K562 (cell line): Measurements from ENCODE around the gene PHEX. TPM values are rescaled to one million over a fixed set of nuclear protein-coding genes. Genes with fewer than 3 reads are reported as not detected.

ENCODE experiments used
- ATAC-seq: fragments of 200-7000 bp; cut with Tn5 transposase; 3 replicates; pipeline ENCODE4 v1.9.1; 2020; ENCODE audit warnings: moderate library complexity
- BruUV-seq: library from RNA; stranded (reverse); fragments of 400-500 nt; replicated peaks from 2 replicates; lab custom pipeline; 2021; lab: Mats Ljungman, UMichigan
- CTCF ChIA-PET: fragments of 300-600 bp; formaldehyde crosslinking; extraction: SDS; loops from one replicate; lab custom pipeline; 2021; ENCODE audit warnings: low intra/inter-chr PET ratio; lab: Yijun Ruan, JAX
- POLR2A ChIA-PET: fragments of 300-600, 350-650 bp; sonication (Branson Sonifier 250); formaldehyde crosslinking; extraction: SDS; loops from one replicate; lab custom pipeline; 2021; ENCODE audit warnings: antibody characterized with exemption, inconsistent platforms; lab: Yijun Ruan, JAX
- DNase-seq, 4 experiments: peaks; one replicate each; pipeline versions ENCODE4 v3.0.0 to v3.0.0-alpha.2; 2011 to 2018; ENCODE audit warnings: low spot score in 3 of 4, mixed read lengths in 3 of 4; ENCODE audit errors: extremely low read depth in 1 of 4
- FAIRE-seq: peaks from 2 replicates; lab custom pipeline; 2011; peaks lifted over from hg19 to GRCh38; lab: Jason Lieb, UNC
- H2AFZ ChIP-seq: 2 replicates; pipeline ENCODE4 v1.6.0; 2011; ENCODE audit warnings: low read depth, low read length, control low read depth, inconsistent platforms
- H3K27ac ChIP-seq: fragments of 200-600 bp; 3 replicates; pipeline ENCODE4 v1.8.0; 2011; ENCODE audit warnings: low read depth, mild to moderate bottlenecking, control low read depth, inconsistent platforms, low read length, moderate library complexity, mixed read lengths; ENCODE audit errors: extremely low read depth
- H3K27me3 ChIP-seq, 2 experiments: fragments of 300-600 bp in 1 of 2; 2 replicates in 1 of 2; 3 replicates in 1 of 2; pipeline versions ENCODE4 v1.6.0 to v1.8.0; 2011; ENCODE audit warnings: inconsistent platforms in 2 of 2, low read length in 2 of 2, mild to moderate bottlenecking in 1 of 2, mixed read lengths in 1 of 2, moderate library complexity in 1 of 2; ENCODE audit not compliant: control insufficient read depth in 2 of 2, insufficient read depth in 2 of 2
- H3K36me3 ChIP-seq: fragments of 300-600 bp; 3 replicates; pipeline ENCODE4 v1.8.0; 2011; ENCODE audit warnings: mild to moderate bottlenecking, low read length, inconsistent platforms; ENCODE audit not compliant: control insufficient read depth, insufficient read depth
- H3K4me1 ChIP-seq, 2 experiments: fragments of 200-600 bp in 1 of 2; replicated peaks in 1 of 2; 2 replicates in 1 of 2; 3 replicates in 1 of 2; pipeline versions ENCODE4 v1.5.1 to v1.8.0; 2011; ENCODE audit warnings: inconsistent platforms in 2 of 2, low read length in 2 of 2, mild to moderate bottlenecking in 1 of 2, mixed read lengths in 1 of 2, moderate library complexity in 1 of 2; ENCODE audit not compliant: control insufficient read depth in 2 of 2, insufficient read depth in 2 of 2
- H3K4me2 ChIP-seq: 2 replicates; pipeline ENCODE4 v1.6.1; 2011; ENCODE audit warnings: low read length, control low read depth, inconsistent platforms, mixed read lengths; ENCODE audit not compliant: insufficient read depth
- H3K4me3 ChIP-seq: fragments of 200-600 bp; sonication (generic), shearing (Covaris generic); 2 replicates; pipeline ENCODE4 v1.5.1; 2016; ENCODE audit warnings: control low read depth, inconsistent platforms
- H3K79me2 ChIP-seq: fragments of 200-600 bp; 3 replicates; pipeline ENCODE4 v1.8.0; 2011; ENCODE audit warnings: low read length, inconsistent platforms; ENCODE audit not compliant: control insufficient read depth, insufficient read depth
- H3K9ac ChIP-seq, 2 experiments: 2 replicates each; pipeline versions ENCODE4 v1.6.0 to v1.6.1; 2011; ENCODE audit warnings: low read depth in 2 of 2, low read length in 2 of 2, control low read depth in 1 of 2, inconsistent platforms in 1 of 2, mild to moderate bottlenecking in 1 of 2, mixed read lengths in 1 of 2; ENCODE audit not compliant: insufficient read depth in 1 of 2
- H3K9me1 ChIP-seq: one replicate; pipeline ENCODE4 v1.6.0; 2011; ENCODE audit warnings: inconsistent platforms, mild to moderate bottlenecking, low read length, moderate library complexity; ENCODE audit not compliant: control insufficient read depth, insufficient read depth
- H3K9me3 ChIP-seq: replicated peaks from 2 replicates; pipeline ENCODE4 v1.5.1; 2011; ENCODE audit warnings: low read depth, low read length, inconsistent platforms; ENCODE audit not compliant: control insufficient read depth, insufficient read depth
- H4K20me1 ChIP-seq: replicated peaks from 2 replicates; pipeline ENCODE4 v1.6.1; 2011; ENCODE audit warnings: low read length, inconsistent platforms, mixed read lengths; ENCODE audit not compliant: control insufficient read depth, insufficient read depth
- ATF7 ChIP-seq: fragments of 450-650 bp; IDR thresholded peaks from 2 replicates; pipeline ENCODE4 v1.7.1; 2014; ENCODE audit warnings: mild to moderate bottlenecking, moderate library complexity
- CHD4 ChIP-seq: fragments of 200-600 bp; sonication (generic); IDR thresholded peaks from 3 replicates; pipeline ENCODE4 v1.6.1; 2012; ENCODE audit warnings: low read depth, mild to moderate bottlenecking, mixed read lengths, low read length, inconsistent platforms; ENCODE audit not compliant: insufficient read depth, insufficient replicate concordance, poor library complexity, severe bottlenecking
- FOXM1 ChIP-seq, 2 experiments: fragments of 450-650 bp in 1 of 2; sonication (generic) in 1 of 2; formaldehyde crosslinking in 1 of 2; IDR thresholded peaks; 2 replicates each; pipeline versions ENCODE4 v1.6.1 to v1.9.0; 2017 to 2022; ENCODE audit warnings: low read depth in 2 of 2, mild to moderate bottlenecking in 2 of 2, missing genetic modification reagents in 1 of 2, moderate library complexity in 1 of 2
- HCFC1 ChIP-seq: IDR thresholded peaks from 2 replicates; pipeline ENCODE4 v1.6.1; 2012; ENCODE audit warnings: low read depth, low read length, improper control_type of control experiment
- JUN ChIP-seq, 2 experiments: sonication (generic) in 1 of 2; formaldehyde crosslinking in 1 of 2; IDR thresholded peaks; 2 replicates each; pipeline versions ENCODE4 v1.6.1 to v1.8.0; 2012 to 2022; ENCODE audit warnings: borderline replicate concordance in 2 of 2, mild to moderate bottlenecking in 2 of 2, improper control_type of control experiment in 1 of 2, low read depth in 1 of 2, low read length in 1 of 2, missing genetic modification reagents in 1 of 2
- MAFG ChIP-seq: fragments of 450-650 bp; conservative IDR thresholded peaks from 2 replicates; pipeline ENCODE4 v1.6.1; 2016; ENCODE audit warnings: missing genetic modification characterization, missing compliant biosample characterization
- MEIS2 ChIP-seq: fragments of 450-650 bp; IDR thresholded peaks from 2 replicates; pipeline ENCODE4 v1.6.1; 2014; ENCODE audit warnings: mild to moderate bottlenecking; ENCODE audit not compliant: partially characterized antibody
- NBN ChIP-seq: fragments of 450-650 bp; IDR thresholded peaks from 2 replicates; pipeline ENCODE4 v1.6.1; 2016; ENCODE audit warnings: low read depth, mild to moderate bottlenecking
- NELFE ChIP-seq: IDR thresholded peaks from 2 replicates; pipeline ENCODE4 v1.6.1; 2011; ENCODE audit warnings: mild to moderate bottlenecking; ENCODE audit not compliant: insufficient read depth, insufficient read length
- PHF21A ChIP-seq: fragments of 450-650 bp; IDR thresholded peaks from 2 replicates; pipeline ENCODE4 v1.6.1; 2017; ENCODE audit warnings: low read depth, borderline replicate concordance
- RBM25 ChIP-seq: fragments of 200-400 bp; formaldehyde crosslinking; IDR thresholded peaks from 2 replicates; pipeline ENCODE4 v1.6.1; 2018; ENCODE audit warnings: low read length, low read depth, moderate library complexity; ENCODE audit not compliant: severe bottlenecking
- TAF15 ChIP-seq: fragments of 200-400 bp; formaldehyde crosslinking; IDR thresholded peaks from 2 replicates; pipeline ENCODE4 v1.6.1; 2017; ENCODE audit warnings: mild to moderate bottlenecking, low read depth, low read length, moderate library complexity
- ZBED1 ChIP-seq: IDR thresholded peaks from 2 replicates; pipeline ENCODE4 v1.6.1; 2014
- ZNF696 ChIP-seq: fragments of 250-450 bp; sonication (Bioruptor Pico); conservative IDR thresholded peaks from 2 replicates; pipeline ENCODE4 v1.4.0; 2020; ENCODE audit warnings: mild to moderate bottlenecking, moderate library complexity
- ZSCAN32 ChIP-seq: fragments of 450-650 bp; formaldehyde crosslinking; IDR thresholded peaks from 2 replicates; pipeline ENCODE4 v1.4.0; 2020; ENCODE audit warnings: mild to moderate bottlenecking, moderate library complexity
- WGBS: fragments of 100-300 bp; shearing (Covaris generic); methylation state at CpG from one replicate; pipeline ENCODE4 v1.1.6; 2016; ENCODE audit warnings: low coverage, mixed read lengths; ENCODE audit not compliant: insufficient coverage; ENCODE audit errors: missing lambda C conversion rate; 5-methylcytosine and 5-hydroxymethylcytosine counted together
- in situ Hi-C: fragments of 300-500 bp; cut with MboI; formaldehyde crosslinking; loops from 4 replicates; pipeline ENCODE4 v1.15.0; 2018; ENCODE audit warnings: inconsistent platforms, mixed read lengths
- intact Hi-C: fragments of 100-400 bp; cut with micrococcal nuclease; formaldehyde crosslinking; loops from 2 replicates; pipeline ENCODE4 v1.14.2; 2022
- polyA plus RNA-seq, 8 experiments: library from polyadenylated mRNA; depleted of rRNA in 4 of 8; stranded (reverse) in 5 of 8; unstranded in 3 of 8; fragments of >200 nt; fragmentation: Nextera tagmentation in 2 of 8; fragmentation: Illumina TruSeq in 1 of 8; extraction: Ambion mirVana in 2 of 8; extraction: Trizol in 1 of 8; gene quantifications; 2 replicates each; pipeline versions ENCODE4 v1.2.1 to v1.2.3, GENCODE V29; 2011 to 2014; ENCODE audit warnings: inconsistent platforms in 1 of 8, missing spikeins in 1 of 8
- total RNA-seq, 7 experiments: library from RNA; depleted of rRNA in 6 of 7; stranded (reverse); fragments of >200 nt in 6 of 7; fragmentation: Illumina TruSeq in 2 of 7; extraction: Trizol in 2 of 7; gene quantifications; 2 replicates each; pipeline versions ENCODE4 v1.2.1 to v1.2.3, GENCODE V29; 2011 to 2021; ENCODE audit warnings: low replicate concordance in 1 of 7

PHEX gene
- total and polyA plus RNA-seq, 9 of the 15 experiments (the other 6 are each of a cell fraction or from before 2014, with no cell fraction given) = 0.01 to 0.11 (median 0.04) TPM; not detected in 6

GRCh38 chrX:22121161-22121560 lies 89.0 kb downstream of the PHEX start:
- CTCF ChIA-PET = no interaction called here
- no TSS peak for BruUV-seq
- 8% methylated on average over 3 of the region's 3 CpGs for WGBS
- Histone ChIP-seq H3K4me3 (no peak overlapping the region), H3K4me2 (no peak overlapping the region), H4K20me1 (no peaks in the 10 kb centered on the region), H2AFZ (no peak overlapping the region), H3K79me2 (no peaks in the 10 kb centered on the region), H3K27ac (no peak overlapping the region), H3K27me3 (no peaks in the 10 kb centered on the region), H3K9me1 (no peaks in the 10 kb centered on the region), H3K4me1 (no peaks in the 10 kb centered on the region), H3K36me3 (no peaks in the 10 kb centered on the region), H3K9ac (no peak overlapping the region), H3K9me3 (no peaks in the 10 kb centered on the region)
- TF ChIP-seq TAF15 (no peak), FOXM1 (IDR thresholded peaks at IDR 0.05; ENCODE audit: low read depth) (no peak), FOXM1 (CRISPR knock-in tag; IDR thresholded peaks at IDR 0.05; ENCODE audit: low read depth) (no peak), CHD4 (no peak), ZBED1 (no peak), MAFG (tag) (no peak), HCFC1 (no peak), PHF21A (no peak), JUN (IDR thresholded peaks at IDR 0.05; ENCODE audit: borderline replicate concordance, low read depth, low read length) (no peak), JUN (CRISPR knock-in tag; IDR thresholded peaks at IDR 0.05; ENCODE audit: borderline replicate concordance) (no peak), MEIS2 (no peak), ZNF696 (no peak), NELFE (no peak), ZSCAN32 (CRISPR knock-in tag) (no peak), ATF7 (no peak), RBM25 (no peak), NBN (no peak)
- intact Hi-C loops = no loop called here
- no peak for ATAC-seq
- POLR2A ChIA-PET = no interaction called here
- DNase-seq = no peak
- FAIRE-seq = no peak
- in situ Hi-C loops = no loop called here
